Measurements from ENCODE around the gene LPO.

Gene LPO

GRCh38 chr17:58308985-58309917 is 70.9 kb downstream of the LPO start:
- no peak overlapping the region for H3K9ac ChIP-seq (ENCODE audit: insufficient read length)
- no peaks in the 10 kb centered on the region for H3K36me3 ChIP-seq (ENCODE audit: insufficient read depth, low read length)
- H3K9me3 ChIP-seq (ENCODE audit: low read depth, low read length) = no peaks in the 10 kb centered on the region
- TF ChIP-seq EZH2 (IDR thresholded peaks at IDR 0.05) (no peak), FOXP2 (optimal IDR thresholded peaks at IDR 0.05; ENCODE audit: control extremely low read depth, extremely low read length, insufficient read depth) (no peak), POLR2AphosphoS5 (IDR thresholded peaks at IDR 0.05; ENCODE audit: borderline replicate concordance, low read depth, low read length) (no peak)
- no peak for DNase-seq (ENCODE audit: low read depth, low spot score)
- H3K27ac ChIP-seq = no peak overlapping the region
- H3K4me3 ChIP-seq = no peak overlapping the region

- Histone ChIP-seq H3K36me3 (ENCODE audit: insufficient read depth, low read length) (no peaks in the 10 kb centered on the region), H3K4me3 (no peak overlapping the region), H3K27ac (no peak overlapping the region), H3K9ac (ENCODE audit: insufficient read length) (no peak overlapping the region), H3K9me3 (ENCODE audit: low read depth, low read length) (no peaks in the 10 kb centered on the region)
- TF ChIP-seq POLR2AphosphoS5 (IDR thresholded peaks at IDR 0.05; ENCODE audit: borderline replicate concordance, low read depth, low read length) (no peak), FOXP2 (optimal IDR thresholded peaks at IDR 0.05; ENCODE audit: control extremely low read depth, extremely low read length, insufficient read depth) (no peak)
- DNase-seq (ENCODE audit: low read depth, low spot score) = no peak
Observed at GRCh38 chr17:58309918-58310259, 71.5 kb downstream of the LPO start.

GRCh38 chr17:58310511-58311428 is 72.4 kb downstream of the LPO start:
- Histone ChIP-seq H3K9ac (ENCODE audit: insufficient read length) (no peak overlapping the region), H3K27ac (no peak overlapping the region), H3K4me3 (no peak overlapping the region), H3K9me3 (ENCODE audit: low read depth, low read length) (no peaks in the 10 kb centered on the region), H3K36me3 (ENCODE audit: insufficient read depth, low read length) (no peaks in the 10 kb centered on the region)
- TF ChIP-seq FOXP2 (optimal IDR thresholded peaks at IDR 0.05; ENCODE audit: control extremely low read depth, extremely low read length, insufficient read depth) (no peak), POLR2AphosphoS5 (IDR thresholded peaks at IDR 0.05; ENCODE audit: borderline replicate concordance, low read depth, low read length) (no peak), EZH2 (IDR thresholded peaks at IDR 0.05) (no peak)
- no peak for DNase-seq (ENCODE audit: low read depth, low spot score)

- DNase-seq (ENCODE audit: low read depth, low spot score) = no peak
- H3K9ac ChIP-seq (ENCODE audit: insufficient read length) = no peak overlapping the region
Observed at GRCh38 chr17:58311429-58311894, 73.1 kb downstream of the LPO start.

GRCh38 chr17:58312021-58312630 is 73.7 kb downstream of the LPO start:
- Histone ChIP-seq H3K9me3 (ENCODE audit: low read depth, low read length) (no peaks in the 10 kb centered on the region), H3K36me3 (ENCODE audit: insufficient read depth, low read length) (no peaks in the 10 kb centered on the region), H3K4me3 (no peak overlapping the region), H3K9ac (ENCODE audit: insufficient read length) (no peak overlapping the region), H3K27ac (no peak overlapping the region)
- DNase-seq (ENCODE audit: low read depth, low spot score) = no peak
- TF ChIP-seq FOXP2 (optimal IDR thresholded peaks at IDR 0.05; ENCODE audit: control extremely low read depth, extremely low read length, insufficient read depth) (no peak), POLR2AphosphoS5 (IDR thresholded peaks at IDR 0.05; ENCODE audit: borderline replicate concordance, low read depth, low read length) (no peak), EZH2 (IDR thresholded peaks at IDR 0.05) (no peak)

More at GRCh38 chr17:58311429-58311894, 73.1 kb downstream of the LPO start:
- no peak overlapping the region for H3K27ac ChIP-seq
- no peaks in the 10 kb centered on the region for H3K9me3 ChIP-seq (ENCODE audit: low read depth, low read length)
- no peaks in the 10 kb centered on the region for H3K36me3 ChIP-seq (ENCODE audit: insufficient read depth, low read length)
- no peak for TF ChIP-seq POLR2AphosphoS5 (IDR thresholded peaks at IDR 0.05; ENCODE audit: borderline replicate concordance, low read depth, low read length)
- TF ChIP-seq FOXP2 (optimal IDR thresholded peaks at IDR 0.05; ENCODE audit: control extremely low read depth, extremely low read length, insufficient read depth) = no peak
- TF ChIP-seq EZH2 (IDR thresholded peaks at IDR 0.05) = no peak
- H3K4me3 ChIP-seq = no peak overlapping the region

- DNase-seq (ENCODE audit: low read depth, low spot score) = no peak
- no peak overlapping the region for H3K4me3 ChIP-seq
- H3K9ac ChIP-seq (ENCODE audit: insufficient read length) = no peak overlapping the region
- no peaks in the 10 kb centered on the region for H3K36me3 ChIP-seq (ENCODE audit: insufficient read depth, low read length)
- no peak overlapping the region for H3K27ac ChIP-seq
- no peaks in the 10 kb centered on the region for H3K9me3 ChIP-seq (ENCODE audit: low read depth, low read length)
- no peak for TF ChIP-seq FOXP2 (optimal IDR thresholded peaks at IDR 0.05; ENCODE audit: control extremely low read depth, extremely low read length, insufficient read depth)
- no peak for TF ChIP-seq POLR2AphosphoS5 (IDR thresholded peaks at IDR 0.05; ENCODE audit: borderline replicate concordance, low read depth, low read length)
- no peak for TF ChIP-seq EZH2 (IDR thresholded peaks at IDR 0.05)
Observed at GRCh38 chr17:58312829-58313228, 74.4 kb downstream of the LPO start.

- Histone ChIP-seq H3K36me3 (ENCODE audit: insufficient read depth, low read length) (no peaks in the 10 kb centered on the region), H3K9ac (ENCODE audit: insufficient read length) (no peak overlapping the region), H3K4me3 (no peak overlapping the region), H3K27ac (no peak overlapping the region), H3K9me3 (ENCODE audit: low read depth, low read length) (no peaks in the 10 kb centered on the region)
- no peak for TF ChIP-seq EZH2 (IDR thresholded peaks at IDR 0.05)
- TF ChIP-seq POLR2AphosphoS5 (IDR thresholded peaks at IDR 0.05; ENCODE audit: borderline replicate concordance, low read depth, low read length) = no peak
- TF ChIP-seq FOXP2 (optimal IDR thresholded peaks at IDR 0.05; ENCODE audit: control extremely low read depth, extremely low read length, insufficient read depth) = no peak
- no peak for DNase-seq (ENCODE audit: low read depth, low spot score)
Observed at GRCh38 chr17:58313815-58314705, 75.7 kb downstream of the LPO start.

Data from SK-N-MC (cell line).